Measurements from ENCODE around the gene GAPVD1. TPM values are rescaled to one million over a fixed set of nuclear protein-coding genes. Genes with fewer than 3 reads are reported as not detected.
"Not testable (repeated sequence)": the region's sequence is repeated elsewhere in the genome, so short reads cannot be mapped to it uniquely, and the experiment has no call there.

Gene GAPVD1
- total RNA-seq, 1 donor from 2014 or later = 54.8 TPM

DNA sequence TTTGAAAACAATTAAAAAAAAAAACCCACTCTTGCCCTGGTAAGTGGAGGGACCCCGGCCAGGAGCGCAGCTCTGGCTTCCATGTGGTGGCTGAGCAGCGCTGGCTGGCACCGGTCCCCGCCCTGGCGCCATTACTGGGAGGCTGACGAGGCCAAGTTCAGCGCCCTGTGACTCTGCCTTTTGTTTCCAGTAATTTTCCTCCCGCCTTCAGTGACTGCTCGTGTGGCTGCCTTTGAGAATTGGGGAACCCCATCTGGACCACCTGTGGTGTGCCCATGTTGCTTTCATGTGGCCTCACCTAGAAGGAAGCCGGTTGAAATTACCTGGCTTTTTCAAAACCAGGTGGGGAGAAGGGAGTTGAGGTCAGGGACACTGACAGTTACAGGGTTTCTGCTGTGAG, 136.1 kb downstream of the GAPVD1 start:
- H3K9me3 ChIP-seq = no peaks in the 10 kb centered on the region
- H3K27ac ChIP-seq = no peak overlapping the region
- H3K4me3 ChIP-seq = no peak overlapping the region
- H3K4me1 ChIP-seq = no peaks in the 10 kb centered on the region
- no peaks in the 10 kb centered on the region for H3K27me3 ChIP-seq
- TF ChIP-seq CTCF (IDR thresholded peaks at IDR 0.05) (no peak), POLR2A (IDR thresholded peaks at IDR 0.05) (no peak), POLR2AphosphoS5 (IDR thresholded peaks at IDR 0.05; ENCODE audit: insufficient read depth in 1 of 2, low read depth in 1 of 2) (no peak)
- H3K36me3 ChIP-seq = no peaks in the 10 kb centered on the region
- no peak for DNase-seq (ENCODE audit: extremely low spot score in 2 of 2)
- intact Hi-C loops (cut with DNase I) = no loop called here

GRCh38 chr9:125398243-125398642, 136.6 kb downstream of the GAPVD1 start:
- Histone ChIP-seq H3K36me3 (no peaks in the 10 kb centered on the region), H3K9me3 (no peaks in the 10 kb centered on the region), H3K27ac (no peak overlapping the region), H3K4me1 (no peaks in the 10 kb centered on the region), H3K27me3 (no peaks in the 10 kb centered on the region), H3K4me3 (no peak overlapping the region)
- intact Hi-C loops (cut with DNase I) = no loop called here
- no peak for TF ChIP-seq CTCF (IDR thresholded peaks at IDR 0.05)
- no peak for TF ChIP-seq POLR2A (IDR thresholded peaks at IDR 0.05)
- TF ChIP-seq POLR2AphosphoS5 (IDR thresholded peaks at IDR 0.05; ENCODE audit: insufficient read depth in 1 of 2, low read depth in 1 of 2) = no peak
- DNase-seq (ENCODE audit: extremely low spot score in 2 of 2) = no peak

GRCh38 chr9:125399165-125399564, 137.5 kb downstream of the GAPVD1 start:
- no peak for TF ChIP-seq POLR2AphosphoS5 (IDR thresholded peaks at IDR 0.05; ENCODE audit: insufficient read depth in 1 of 2, low read depth in 1 of 2)
- no peak for TF ChIP-seq POLR2A (IDR thresholded peaks at IDR 0.05)
- TF ChIP-seq CTCF (IDR thresholded peaks at IDR 0.05) = no peak
- intact Hi-C loops (cut with DNase I) = no loop called here
- H3K4me3 ChIP-seq = no peak overlapping the region
- no peaks in the 10 kb centered on the region for H3K27me3 ChIP-seq
- no peak overlapping the region for H3K27ac ChIP-seq
- H3K36me3 ChIP-seq = no peaks in the 10 kb centered on the region
- H3K4me1 ChIP-seq = no peaks in the 10 kb centered on the region
- H3K9me3 ChIP-seq = no peaks in the 10 kb centered on the region
- DNase-seq (ENCODE audit: extremely low spot score in 2 of 2) = no peak

- Histone ChIP-seq H3K36me3 (no peaks in the 10 kb centered on the region), H3K4me3 (no peak overlapping the region), H3K27ac (no peak overlapping the region), H3K27me3 (no peaks in the 10 kb centered on the region), H3K9me3 (no peaks in the 10 kb centered on the region), H3K4me1 (no peaks in the 10 kb centered on the region)
- TF ChIP-seq POLR2AphosphoS5 (IDR thresholded peaks at IDR 0.05; ENCODE audit: insufficient read depth in 1 of 2, low read depth in 1 of 2) (no peak), CTCF (IDR thresholded peaks at IDR 0.05) (no peak), POLR2A (IDR thresholded peaks at IDR 0.05) (no peak)
- intact Hi-C loops (cut with DNase I) = loop anchor here (10.0 kb wide), 1 partner anchor 235 kb away; no protein-coding TSS in a partner anchor
- no peak for DNase-seq (ENCODE audit: extremely low spot score in 2 of 2)
Observed at GRCh38 chr9:125399666-125400065, 138.0 kb downstream of the GAPVD1 start.

DNA sequence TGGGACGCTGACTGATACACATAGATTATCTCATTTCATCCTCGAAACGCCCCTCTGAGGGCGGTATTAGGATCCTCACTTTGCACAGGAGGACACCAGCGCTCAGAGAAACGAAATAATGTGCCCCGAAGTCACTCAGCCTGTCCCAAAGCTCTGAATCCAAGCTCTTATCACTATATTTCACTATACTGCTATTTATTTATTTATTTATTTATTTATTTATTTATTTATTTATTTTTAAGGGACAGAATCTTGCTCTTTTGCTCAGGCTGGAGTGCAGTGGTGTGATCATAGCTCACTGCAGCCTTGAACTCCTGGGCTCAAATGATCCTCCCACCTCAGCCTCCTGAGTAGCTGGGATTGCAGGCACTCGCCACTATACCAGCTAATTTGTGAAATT, 138.6 kb downstream of the GAPVD1 start:
- not testable (repeated sequence) for H3K9me3 ChIP-seq; H3K27ac ChIP-seq; DNase-seq (ENCODE audit: extremely low spot score in 2 of 2); H3K4me1 ChIP-seq; H3K4me3 ChIP-seq; H3K27me3 ChIP-seq; H3K36me3 ChIP-seq
- intact Hi-C loops (cut with DNase I) = loop anchor here (10.0 kb wide), 1 partner anchor 235 kb away; no protein-coding TSS in a partner anchor
